GM18508 (cell line): ENCODE results near the gene DDIAS.
"Not testable (repeated sequence)": the region's sequence is repeated elsewhere in the genome, so short reads cannot be mapped to it uniquely, and the experiment has no call there.

Source experiments
- ATAC-seq: cut with Tn5 transposase; IDR thresholded peaks from one replicate; pipeline ENCODE4 v1.9.1; 2021; ENCODE audit warnings: moderate number of reproducible peaks; ENCODE audit not compliant: insufficient read depth, unreplicated experiment

Gene DDIAS

DNA sequence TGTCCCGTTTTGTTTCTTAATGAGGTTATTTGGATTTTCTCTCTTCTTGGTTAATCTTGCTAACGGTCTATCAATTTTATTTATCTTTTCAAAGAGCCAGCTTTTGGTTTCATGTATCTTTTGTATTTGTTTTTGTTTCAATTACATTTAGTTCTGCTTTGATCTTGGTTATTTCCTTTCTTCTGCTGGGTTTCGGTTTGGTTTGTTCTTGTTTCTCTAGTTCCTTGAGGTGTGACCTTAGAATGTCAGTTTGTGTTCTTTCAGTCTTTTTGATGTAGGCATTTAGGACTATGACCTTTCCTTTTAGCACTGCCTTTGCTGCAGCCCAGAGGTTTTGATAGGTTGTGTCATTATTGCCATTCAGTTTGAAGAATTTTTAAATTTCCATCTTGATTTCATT, 18.7 kb downstream of the DDIAS start:
- not testable (repeated sequence) for ATAC-seq

DNA sequence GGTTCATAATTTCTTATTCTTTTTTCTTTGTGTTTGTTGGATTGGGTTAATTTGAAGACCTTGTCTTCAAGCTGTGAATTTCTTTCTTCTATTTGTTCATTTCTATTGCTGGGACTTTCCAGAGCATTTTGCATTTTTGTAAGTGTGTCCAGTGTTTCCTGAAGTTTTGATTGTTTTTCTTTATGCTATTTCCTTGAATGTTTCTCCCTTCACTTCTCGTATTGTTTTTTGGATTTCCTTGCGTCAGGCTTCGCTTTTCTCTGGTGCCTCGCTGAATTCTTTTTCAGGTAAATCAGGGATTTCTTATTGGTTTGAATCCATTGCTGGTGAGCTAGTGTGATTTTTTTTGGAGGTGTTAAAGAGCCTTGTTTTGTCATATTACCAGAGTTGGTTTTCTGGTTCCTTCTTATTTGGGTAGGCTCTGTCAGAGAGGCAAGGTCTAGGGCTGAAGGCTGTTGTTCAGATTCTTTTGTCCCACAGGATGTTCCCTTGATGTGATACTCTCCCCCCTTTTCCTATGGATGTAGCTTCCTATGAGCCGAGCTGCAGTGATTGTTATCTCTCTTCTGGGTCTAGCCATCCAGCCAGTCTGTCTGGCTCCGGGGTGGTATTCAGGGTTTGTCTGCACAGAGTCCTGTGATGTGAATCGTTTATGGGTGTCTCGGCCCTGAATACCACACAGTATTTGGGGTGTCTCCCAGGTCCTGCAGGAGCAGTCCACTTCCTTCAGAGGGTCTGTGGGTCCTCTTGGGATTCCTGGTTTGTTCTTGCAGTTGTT, 21.0 kb downstream of the DDIAS start:
- not testable (repeated sequence) for ATAC-seq

DNA sequence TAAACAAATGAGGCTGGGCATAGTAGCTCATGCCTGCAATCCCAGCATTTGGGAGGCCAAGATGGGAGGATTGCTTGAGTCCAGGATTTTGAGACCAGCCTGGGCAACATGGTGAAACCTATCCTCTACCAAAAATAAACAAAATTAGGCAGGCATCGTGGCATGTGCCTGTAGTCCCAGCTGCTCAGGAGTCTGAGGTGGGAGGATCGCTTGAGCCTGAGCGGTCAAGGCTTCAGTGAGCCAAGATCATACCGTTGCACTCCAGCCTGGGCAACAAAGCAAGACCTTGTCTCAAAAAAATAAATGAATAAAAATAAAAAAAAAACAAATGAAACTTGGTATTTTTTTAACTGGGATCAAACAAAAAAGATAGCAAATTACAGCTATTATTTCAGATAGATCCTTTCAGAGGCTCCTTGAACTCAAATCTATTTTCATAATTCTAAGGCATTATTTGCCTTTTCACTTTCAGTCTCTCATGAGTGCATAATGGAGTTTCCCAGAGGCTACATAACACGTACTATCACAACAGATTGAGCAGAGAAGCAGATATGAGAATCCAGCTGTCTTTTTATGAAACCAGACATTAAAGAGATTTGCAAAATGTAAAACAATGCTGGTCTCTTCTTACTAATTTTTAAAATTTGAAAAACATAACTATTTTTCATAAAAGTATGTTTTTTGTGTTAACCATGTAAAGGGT, 23.1 kb downstream of the DDIAS start:
- ATAC-seq: no peak

DNA sequence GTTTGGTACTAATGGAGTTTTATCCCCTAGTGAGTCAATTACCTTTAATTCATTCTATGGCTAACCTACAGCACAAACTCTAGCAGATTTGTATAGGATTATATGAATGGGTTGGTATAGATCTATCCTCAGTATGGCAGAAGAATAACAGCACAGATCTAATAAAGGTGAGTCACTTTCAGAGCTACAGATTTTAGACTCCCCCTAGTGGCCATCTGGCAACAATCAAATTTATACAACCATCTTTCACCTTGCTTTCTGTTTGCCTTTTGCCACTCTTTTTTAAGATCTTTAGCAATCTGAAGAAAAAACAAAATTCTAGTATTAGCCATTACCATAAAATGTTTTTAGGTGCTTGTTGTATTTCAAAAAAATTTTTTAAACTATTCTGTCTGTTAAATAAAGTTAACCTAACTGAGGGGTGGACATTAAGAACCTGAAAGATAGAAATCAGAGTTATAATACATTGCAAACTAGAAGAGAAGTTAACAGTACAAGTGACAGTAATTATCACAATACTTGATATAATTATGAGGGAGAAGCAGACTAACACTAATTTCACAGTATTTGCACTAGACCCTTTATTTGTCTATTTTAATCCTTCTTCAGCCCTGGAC, 25.8 kb downstream of the DDIAS start:
- ATAC-seq: peak; percentile 56

- no peak for ATAC-seq
These were observed 27.6 kb downstream of the DDIAS start for GRCh38 chr11:82929121-82929520.

GRCh38 chr11:82930229-82930628, 28.7 kb downstream of the DDIAS start:
- ATAC-seq: no peak

DNA sequence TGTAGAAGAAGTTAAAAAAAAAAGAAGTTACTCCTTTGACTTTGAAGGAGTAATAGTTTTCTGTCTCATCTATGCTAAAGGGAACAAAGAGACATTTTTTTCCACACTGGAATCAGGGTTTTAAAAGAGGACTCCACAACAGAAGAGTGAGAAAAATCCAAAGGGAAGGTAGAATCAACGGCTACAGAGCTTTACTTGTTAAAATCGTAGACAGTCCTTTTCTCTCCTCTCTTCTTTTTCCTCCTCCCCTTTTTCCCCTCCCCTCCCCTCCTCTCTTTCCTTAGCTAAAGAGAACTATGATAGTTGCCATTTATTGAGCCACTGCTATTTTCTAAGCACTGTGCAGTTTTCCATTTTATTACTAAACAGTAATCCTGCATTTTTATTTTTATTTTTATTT, 29.2 kb downstream of the DDIAS start:
- no peak for ATAC-seq

- ATAC-seq: no peak
These were observed 31.0 kb downstream of the DDIAS start for GRCh38 chr11:82932564-82932963.

DNA sequence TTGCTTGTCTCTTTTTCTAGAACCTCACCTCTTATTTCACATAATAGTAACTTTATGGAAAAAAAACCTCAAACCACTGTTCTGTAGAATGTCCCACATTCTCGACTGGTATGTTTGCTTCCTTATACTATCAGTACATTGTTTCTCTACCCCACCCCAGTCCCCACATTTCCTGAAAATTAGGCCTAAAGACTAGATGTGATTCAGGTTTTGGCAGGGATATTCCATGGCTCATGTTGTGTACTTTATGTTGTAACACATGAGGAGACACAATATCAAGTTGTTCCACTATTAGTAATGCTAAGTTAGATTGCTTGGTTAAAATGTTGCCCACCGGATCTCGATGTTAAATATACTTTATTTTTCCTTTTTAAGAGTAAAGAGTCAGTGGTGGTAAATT, 34.7 kb downstream of the DDIAS start:
- ATAC-seq: no peak

GRCh38 chr11:82937554-82937953, 36.0 kb downstream of the DDIAS start:
- no peak for ATAC-seq

DNA sequence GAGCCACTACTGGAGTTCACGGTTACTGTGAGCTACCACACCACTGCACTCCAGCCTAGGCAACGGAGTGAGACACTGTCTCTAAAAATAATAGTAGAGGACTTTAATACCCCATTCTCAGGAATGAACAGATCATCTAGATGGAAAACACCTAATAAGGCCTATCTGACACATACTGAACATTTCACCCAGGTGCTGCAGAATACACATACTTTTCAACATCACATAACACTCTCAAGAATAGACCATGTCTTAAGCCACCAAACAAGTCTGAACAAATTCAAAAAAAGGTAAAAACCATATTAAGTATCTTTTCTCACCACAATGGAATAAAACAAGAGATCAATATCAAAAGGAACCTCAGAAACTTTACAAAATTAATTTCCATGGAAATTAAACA, 37.9 kb downstream of the DDIAS start:
- no peak for ATAC-seq

GRCh38 chr11:82942376-82942775, 40.8 kb downstream of the DDIAS start:
- no peak for ATAC-seq

- not testable (repeated sequence) for ATAC-seq
These were observed 41.9 kb downstream of the DDIAS start for GRCh38 chr11:82943430-82943829.

- no peak for ATAC-seq
These were observed 42.7 kb downstream of the DDIAS start for GRCh38 chr11:82944198-82944597.

- not testable (repeated sequence) for ATAC-seq
These were observed 43.5 kb downstream of the DDIAS start for GRCh38 chr11:82945041-82945440.

DNA sequence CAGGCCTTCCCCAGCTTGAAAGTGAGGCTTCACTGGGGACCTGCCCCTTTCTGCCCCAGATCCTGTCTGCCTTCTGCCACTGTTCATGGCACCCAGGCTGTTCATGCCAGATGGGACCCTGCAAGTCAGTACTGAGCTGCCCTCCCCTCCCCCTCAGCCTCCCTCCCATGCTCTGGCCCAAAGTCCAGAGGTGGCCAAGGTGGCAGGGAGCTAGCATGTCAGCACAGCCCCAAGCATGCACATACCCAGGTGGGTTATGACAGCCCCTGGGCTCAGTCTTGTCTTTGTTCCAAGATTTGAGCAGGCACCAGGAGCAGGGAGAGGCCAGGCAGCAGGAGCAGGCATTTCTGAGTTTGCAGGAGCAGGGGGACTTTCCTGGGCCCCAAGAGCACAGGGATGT, 44.1 kb downstream of the DDIAS start:
- no peak for ATAC-seq

DNA sequence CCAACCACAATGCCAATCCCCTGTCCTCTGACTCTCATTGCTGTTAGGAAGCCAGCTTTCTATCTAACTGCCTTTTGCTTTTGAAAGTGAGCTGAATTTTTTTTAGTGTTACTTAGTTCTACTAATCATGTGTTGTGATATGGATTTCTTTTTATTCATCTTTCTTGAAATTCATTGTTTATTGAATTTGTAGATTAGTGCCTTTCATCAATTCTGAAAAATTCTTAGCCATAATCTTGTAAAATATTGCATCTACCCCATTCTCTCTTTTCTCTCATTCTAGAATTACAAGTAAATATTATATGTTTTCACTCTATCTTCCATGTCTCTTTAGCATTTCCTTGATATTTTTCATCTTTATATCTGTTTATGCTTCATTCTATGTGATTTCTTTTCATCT, 47.8 kb downstream of the DDIAS start:
- ATAC-seq: no peak

- not testable (repeated sequence) for ATAC-seq
These were observed 49.0 kb downstream of the DDIAS start for GRCh38 chr11:82950502-82950901.

DNA sequence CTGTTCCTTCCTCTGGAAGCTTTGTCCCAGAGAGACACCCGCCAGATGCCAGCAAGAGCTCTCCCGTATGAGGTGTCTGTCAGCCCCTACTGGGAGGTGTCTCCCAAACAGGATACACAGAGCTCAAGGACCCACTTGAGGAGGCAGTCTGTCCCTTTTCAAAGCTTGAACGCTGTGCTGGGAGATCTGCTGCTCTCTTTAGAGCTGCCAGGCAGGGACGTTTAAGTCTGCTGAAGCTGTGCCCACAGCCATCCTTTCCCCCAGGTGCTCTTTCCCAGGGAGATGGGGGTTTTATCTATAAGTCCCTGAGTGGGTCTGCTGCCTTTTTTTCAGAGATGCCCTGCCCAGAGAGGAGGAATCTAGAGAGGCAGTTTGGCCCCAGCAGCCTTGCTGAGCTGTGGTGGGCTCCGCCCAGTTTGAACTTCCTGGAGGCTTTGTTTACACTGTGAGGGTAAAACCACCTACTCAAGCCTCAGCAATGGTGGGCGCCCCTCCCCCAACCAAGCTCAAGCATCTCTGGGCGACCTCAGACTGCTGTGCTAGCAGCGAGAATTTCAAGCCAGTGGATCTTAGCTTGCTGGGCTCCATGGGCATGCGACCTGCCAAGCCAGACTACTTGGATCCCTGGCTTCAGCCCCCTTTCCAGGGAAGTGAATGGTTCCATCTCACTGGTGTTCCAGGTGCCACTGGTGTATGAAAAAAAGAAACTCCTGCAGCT, 54.4 kb downstream of the DDIAS start:
- not testable (repeated sequence) for ATAC-seq

DNA sequence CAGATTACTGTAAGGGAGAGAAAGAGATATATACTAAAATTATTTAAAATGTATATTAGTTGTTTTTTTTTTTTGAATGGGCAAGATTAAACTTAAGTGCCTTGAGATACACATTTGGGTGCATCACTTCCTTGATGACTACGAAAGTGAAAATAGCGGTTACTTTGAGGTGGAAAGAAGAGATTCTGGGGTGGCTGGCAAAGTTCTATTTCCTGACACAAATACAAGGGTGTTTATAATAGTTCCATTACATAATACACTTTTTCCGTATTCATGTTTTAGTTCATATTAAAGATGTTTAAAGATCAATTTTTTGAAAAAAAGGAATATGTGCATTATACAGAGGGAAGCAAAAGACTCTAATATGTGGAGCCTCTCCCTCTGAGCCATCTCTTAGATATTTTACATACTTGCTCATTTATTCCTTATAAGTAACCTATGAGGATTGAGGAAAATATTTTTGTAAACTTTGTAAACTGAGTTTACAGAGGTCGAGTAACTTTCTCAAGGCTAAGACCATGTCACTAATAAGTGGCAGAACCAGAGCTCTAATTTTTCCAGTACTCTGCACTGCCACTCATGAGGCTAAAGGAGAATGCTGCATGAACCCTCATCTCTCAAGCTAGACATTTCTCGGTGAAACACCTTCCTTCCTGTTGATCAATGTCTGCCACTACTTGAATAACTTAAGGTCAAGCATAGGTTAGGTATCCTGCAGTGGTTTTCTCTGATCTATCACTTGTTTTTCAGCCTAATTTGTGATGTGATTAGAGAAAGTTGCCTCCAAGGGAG, 58.6 kb downstream of the DDIAS start:
- ATAC-seq: peak; percentile 78
